GM19463 (cell line): ENCODE results near the gene LHFPL2.

Experiments used
- ATAC-seq: cut with Tn5 transposase; IDR thresholded peaks from one replicate; pipeline ENCODE4 v1.9.1; 2021; ENCODE audit warnings: mild to moderate bottlenecking, moderate library complexity; ENCODE audit not compliant: unreplicated experiment

Gene LHFPL2

GRCh38 chr5:78598973-78599372 is 49.6 kb downstream of the LHFPL2 start:
- ATAC-seq: no peak

GRCh38 chr5:78597974-78598371 is 50.6 kb downstream of the LHFPL2 start:
- no peak for ATAC-seq

GRCh38 chr5:78597068-78597973 is 51.3 kb downstream of the LHFPL2 start:
- ATAC-seq: no peak

- no peak for ATAC-seq
Observed at GRCh38 chr5:78595458-78595921, 53.1 kb downstream of the LHFPL2 start.

GRCh38 chr5:78594610-78595457 is 53.7 kb downstream of the LHFPL2 start:
- ATAC-seq: peak; percentile 46

- ATAC-seq: no peak
Observed at GRCh38 chr5:78594021-78594420, 54.6 kb downstream of the LHFPL2 start.

- ATAC-seq: no peak
Observed at GRCh38 chr5:78593465-78593864, 55.1 kb downstream of the LHFPL2 start.

GRCh38 chr5:78592735-78593386 is 55.7 kb downstream of the LHFPL2 start:
- no peak for ATAC-seq

GRCh38 chr5:78591972-78592700 is 56.4 kb downstream of the LHFPL2 start:
- peak; percentile 78 for ATAC-seq

- ATAC-seq: no peak
Observed at GRCh38 chr5:78591138-78591612, 57.4 kb downstream of the LHFPL2 start.

- no peak for ATAC-seq
Observed at GRCh38 chr5:78589923-78590322, 58.6 kb downstream of the LHFPL2 start.

- ATAC-seq: no peak
Observed at GRCh38 chr5:78588507-78588906, 60.1 kb downstream of the LHFPL2 start.

- no peak for ATAC-seq
Observed at GRCh38 chr5:78587775-78588291, 60.7 kb downstream of the LHFPL2 start.

GRCh38 chr5:78587081-78587774 is 61.3 kb downstream of the LHFPL2 start:
- no peak for ATAC-seq

- no peak for ATAC-seq
Observed at GRCh38 chr5:78586251-78586650, 62.3 kb downstream of the LHFPL2 start.

- ATAC-seq: no peak
Observed at GRCh38 chr5:78578015-78578414, 70.6 kb downstream of the LHFPL2 start.

- no peak for ATAC-seq
Observed at GRCh38 chr5:78577071-78577807, 71.3 kb downstream of the LHFPL2 start.

GRCh38 chr5:78576376-78576775 is 72.2 kb downstream of the LHFPL2 start:
- no peak for ATAC-seq

- no peak for ATAC-seq
Observed at GRCh38 chr5:78574731-78575161, 73.8 kb downstream of the LHFPL2 start.
